IMR-90 (cell line): ENCODE measurements around the gene UBA3. TPM values are rescaled to one million over a fixed set of nuclear protein-coding genes. Genes with fewer than 3 reads are reported as not detected.

Experiments used
- ATAC-seq: fragments of 200-7000 bp; cut with Tn5 transposase; 2 replicates; pipeline ENCODE4 v1.9.1; 2020; ENCODE audit warnings: low read depth, mild to moderate bottlenecking, moderate library complexity
- BruUV-seq: library from RNA; stranded (reverse); fragments of 400-500 nt; replicated peaks from 2 replicates; lab custom pipeline; 2021; lab: Mats Ljungman, UMichigan
- CTCF ChIA-PET: fragments of 300-600 bp; formaldehyde crosslinking; extraction: SDS; loops from one replicate; lab custom pipeline; 2021; ENCODE audit warnings: antibody characterized with exemption; lab: Yijun Ruan, JAX
- POLR2A ChIA-PET: fragments of 300-600 bp; sonication (Branson Sonifier 250); formaldehyde crosslinking; loops from one replicate; lab custom pipeline; 2022; ENCODE audit warnings: antibody characterized with exemption; ENCODE audit not compliant: unreplicated experiment; lab: Charles Lee
- DNase-seq: peaks from one replicate; pipeline ENCODE4 v3.0.0; 2013
- H2AFZ ChIP-seq: replicated peaks from 2 replicates; pipeline ENCODE3; 2013; ENCODE audit warnings: low read length, mild to moderate bottlenecking; ENCODE audit not compliant: poor library complexity
- H2AK5ac ChIP-seq: 2 replicates; pipeline ENCODE4 v1.6.1; 2013; ENCODE audit warnings: low read depth, low read length, inconsistent platforms
- H2AK9ac ChIP-seq: replicated peaks from 2 replicates; pipeline ENCODE3; 2013; ENCODE audit warnings: mild to moderate bottlenecking, low read depth, low read length, moderate library complexity; ENCODE audit not compliant: poor library complexity
- H2BK120ac ChIP-seq: 2 replicates; pipeline ENCODE4 v1.6.1; 2013; ENCODE audit warnings: low read depth, low read length, inconsistent platforms
- H2BK15ac ChIP-seq: 3 replicates; pipeline ENCODE4 v1.6.1; 2013; ENCODE audit warnings: low read depth, low read length, inconsistent platforms
- H2BK20ac ChIP-seq: 2 replicates; pipeline ENCODE4 v1.6.1; 2013; ENCODE audit warnings: low read depth, mild to moderate bottlenecking, inconsistent platforms, low read length, moderate library complexity
- H2BK5ac ChIP-seq: 2 replicates; pipeline ENCODE4 v1.6.1; 2013; ENCODE audit warnings: mild to moderate bottlenecking, low read depth, low read length, inconsistent platforms; ENCODE audit not compliant: poor library complexity, severe bottlenecking
- H3K14ac ChIP-seq: replicated peaks from 2 replicates; pipeline ENCODE4 v1.6.1; 2013; ENCODE audit warnings: low read depth, low read length, inconsistent platforms
- H3K18ac ChIP-seq: 2 replicates; pipeline ENCODE4 v1.6.1; 2013; ENCODE audit warnings: low read depth, low read length, control low read depth
- H3K23ac ChIP-seq: 2 replicates; pipeline ENCODE4 v1.6.1; 2013; ENCODE audit warnings: low read depth, low read length, inconsistent platforms
- H3K27ac ChIP-seq: 2 replicates; pipeline ENCODE4 v1.5.1; 2013; ENCODE audit warnings: mild to moderate bottlenecking, control low read depth, low read length; ENCODE audit not compliant: insufficient read depth
- H3K27me3 ChIP-seq: 2 replicates; pipeline ENCODE4 v1.6.1; 2013; ENCODE audit warnings: low read length; ENCODE audit not compliant: control insufficient read depth, insufficient read depth
- H3K36me3 ChIP-seq: 2 replicates; pipeline ENCODE4 v1.6.1; 2013; ENCODE audit warnings: low read length, mixed read lengths; ENCODE audit not compliant: control insufficient read depth, insufficient read depth
- H3K4ac ChIP-seq: 2 replicates; pipeline ENCODE4 v1.6.1; 2013; ENCODE audit warnings: low read depth, low read length, inconsistent platforms
- H3K4me1 ChIP-seq: 2 replicates; pipeline ENCODE4 v1.6.1; 2013; ENCODE audit warnings: low read length, mixed read lengths; ENCODE audit not compliant: control insufficient read depth, insufficient read depth
- H3K4me2 ChIP-seq: 2 replicates; pipeline ENCODE4 v1.6.1; 2013; ENCODE audit warnings: low read depth, mild to moderate bottlenecking, control low read depth, low read length, moderate library complexity
- H3K4me3 ChIP-seq: 2 replicates; pipeline ENCODE4 v1.5.1; 2013; ENCODE audit warnings: low read depth, mild to moderate bottlenecking, control low read depth, low read length, moderate library complexity; ENCODE audit not compliant: insufficient read depth
- H3K56ac ChIP-seq: 2 replicates; pipeline ENCODE4 v1.6.1; 2013; ENCODE audit warnings: low read length, inconsistent platforms; ENCODE audit not compliant: insufficient read depth; ENCODE audit errors: extremely low read depth
- H3K79me1 ChIP-seq, 2 experiments: 2 replicates each; pipeline ENCODE4 v1.6.1; 2013; ENCODE audit warnings: low read length in 2 of 2, inconsistent platforms in 1 of 2, low read depth in 1 of 2
- H3K9ac ChIP-seq: 2 replicates; pipeline ENCODE4 v1.6.1; 2013; ENCODE audit warnings: low read depth, low read length, control low read depth
- H3K9me1 ChIP-seq: 2 replicates; pipeline ENCODE4 v1.6.1; 2013; ENCODE audit warnings: low read length, inconsistent platforms; ENCODE audit not compliant: insufficient read depth
- H3K9me3 ChIP-seq: 2 replicates; pipeline ENCODE4 v1.6.1; 2013; ENCODE audit warnings: low read length; ENCODE audit not compliant: control insufficient read depth, insufficient read depth
- H4K20me1 ChIP-seq: 2 replicates; pipeline ENCODE4 v1.6.1; 2013; ENCODE audit warnings: low read length, inconsistent platforms; ENCODE audit not compliant: insufficient read depth
- H4K5ac ChIP-seq: 2 replicates; pipeline ENCODE4 v1.6.1; 2013; ENCODE audit warnings: mild to moderate bottlenecking, low read depth, low read length, control low read depth
- H4K8ac ChIP-seq, 2 experiments: 2 replicates each; pipeline ENCODE4 v1.6.1; 2013; ENCODE audit warnings: low read depth in 2 of 2, low read length in 2 of 2, control low read depth in 1 of 2, inconsistent platforms in 1 of 2
- H4K91ac ChIP-seq: 2 replicates; pipeline ENCODE4 v1.6.1; 2013; ENCODE audit warnings: low read depth, low read length, inconsistent platforms; ENCODE audit not compliant: insufficient read depth
- BHLHE40 ChIP-seq: fragments of 150-350 bp; IDR thresholded peaks from 2 replicates; pipeline ENCODE4 v1.6.1; 2016; ENCODE audit warnings: mild to moderate bottlenecking, low read depth, low read length
- CEBPB ChIP-seq: IDR thresholded peaks from 2 replicates; pipeline ENCODE4 v1.6.1; 2012; ENCODE audit warnings: low read depth, low read length, improper control_type of control experiment
- CHD1 ChIP-seq: IDR thresholded peaks from 2 replicates; pipeline ENCODE4 v1.6.1; 2012; ENCODE audit warnings: low read depth, low read length, improper control_type of control experiment
- FOS ChIP-seq: fragments of 150-350 bp; IDR thresholded peaks from 2 replicates; pipeline ENCODE4 v1.6.1; 2016; ENCODE audit warnings: low read depth, low read length
- MAFK ChIP-seq: IDR thresholded peaks from 2 replicates; pipeline ENCODE4 v1.6.1; 2012; ENCODE audit warnings: low read depth, low read length, improper control_type of control experiment
- MAZ ChIP-seq: IDR thresholded peaks from 2 replicates; pipeline ENCODE4 v1.6.1; 2012; ENCODE audit warnings: low read depth, mild to moderate bottlenecking, low read length, improper control_type of control experiment, moderate library complexity, borderline replicate concordance
- MXI1 ChIP-seq: IDR thresholded peaks from 2 replicates; pipeline ENCODE4 v1.6.1; 2012; ENCODE audit warnings: low read depth, mild to moderate bottlenecking, low read length, moderate library complexity, borderline replicate concordance
- NFE2L2 ChIP-seq: fragments of 150-350 bp; IDR thresholded peaks from 2 replicates; pipeline ENCODE4 v1.6.1; 2016; ENCODE audit warnings: low read depth, mild to moderate bottlenecking, low read length
- POLR2A ChIP-seq: IDR thresholded peaks from 2 replicates; pipeline ENCODE4 v1.6.1; 2012; ENCODE audit warnings: mild to moderate bottlenecking, low read depth, low read length
- RAD21 ChIP-seq: IDR thresholded peaks from 2 replicates; pipeline ENCODE4 v1.6.1; 2012; ENCODE audit warnings: low read length, improper control_type of control experiment
- RCOR1 ChIP-seq: IDR thresholded peaks from 2 replicates; pipeline ENCODE4 v1.6.1; 2012; ENCODE audit warnings: mild to moderate bottlenecking, low read length, improper control_type of control experiment; ENCODE audit not compliant: insufficient replicate concordance
- RFX5 ChIP-seq: IDR thresholded peaks from 2 replicates; pipeline ENCODE4 v1.8.0; 2012; ENCODE audit warnings: low read depth, mild to moderate bottlenecking, low read length, moderate library complexity
- SMC3 ChIP-seq: fragments of 150-350 bp; IDR thresholded peaks from 2 replicates; pipeline ENCODE4 v1.6.1; 2016; ENCODE audit warnings: low read depth, mild to moderate bottlenecking, antibody characterized with exemption, low read length, moderate library complexity
- USF2 ChIP-seq: fragments of 150-350 bp; IDR thresholded peaks from 2 replicates; pipeline ENCODE4 v1.6.1; 2017; ENCODE audit warnings: mild to moderate bottlenecking, antibody characterized with exemption, low read length, low read depth
- WGBS, 2 experiments: methylation state at CpG; one replicate each; pipeline versions ENCODE4 v1.1.5 to v1.1.7; 2013; ENCODE audit warnings: missing lambda C conversion rate in 2 of 2; ENCODE audit not compliant: insufficient read length in 1 of 2; ENCODE audit errors: extremely low coverage in 2 of 2; 5-methylcytosine and 5-hydroxymethylcytosine counted together
- dilution Hi-C: fragments of 300-500 bp; cut with HindIII; formaldehyde crosslinking; loops from one replicate; pipeline ENCODE4 v1.14.3; 2018; ENCODE audit warnings: low sequenced_read_pairs; ENCODE audit not compliant: unreplicated experiment
- in situ Hi-C: fragments of 300-500 bp; cut with MboI; formaldehyde crosslinking; loops from 3 replicates; pipeline ENCODE4 v1.14.3; 2019; ENCODE audit warnings: low sequenced_read_pairs, inconsistent platforms, mixed read lengths
- intact Hi-C: fragments of 100-400 bp; cut with micrococcal nuclease; formaldehyde crosslinking; loops from 2 replicates; pipeline ENCODE4 v1.10.0; 2022
- polyA plus RNA-seq, 3 experiments: library from polyadenylated mRNA; depleted of rRNA; stranded (reverse); fragments of >200 nt; gene quantifications; 2 replicates each; pipeline ENCODE4 v1.2.3, GENCODE V29; 2012; ENCODE audit warnings: low replicate concordance in 1 of 3
- total RNA-seq: library from RNA; depleted of rRNA; stranded (reverse); fragments of >200 nt; gene quantifications from 2 replicates; pipeline ENCODE4 v1.2.3, GENCODE V29; 2012
- TF ChIP-seq, protein P1 (sequence below): fragments of 150-350 bp; IDR thresholded peaks from 2 replicates; pipeline ENCODE4 v1.6.1; 2016; ENCODE audit warnings: low read depth, mild to moderate bottlenecking, low read length, moderate library complexity, borderline replicate concordance

The UBA3 gene
- total and polyA plus RNA-seq, 2 of the 4 experiments (the other 2 are of a cell fraction) = 51.8 to 64.3 TPM

DNA sequence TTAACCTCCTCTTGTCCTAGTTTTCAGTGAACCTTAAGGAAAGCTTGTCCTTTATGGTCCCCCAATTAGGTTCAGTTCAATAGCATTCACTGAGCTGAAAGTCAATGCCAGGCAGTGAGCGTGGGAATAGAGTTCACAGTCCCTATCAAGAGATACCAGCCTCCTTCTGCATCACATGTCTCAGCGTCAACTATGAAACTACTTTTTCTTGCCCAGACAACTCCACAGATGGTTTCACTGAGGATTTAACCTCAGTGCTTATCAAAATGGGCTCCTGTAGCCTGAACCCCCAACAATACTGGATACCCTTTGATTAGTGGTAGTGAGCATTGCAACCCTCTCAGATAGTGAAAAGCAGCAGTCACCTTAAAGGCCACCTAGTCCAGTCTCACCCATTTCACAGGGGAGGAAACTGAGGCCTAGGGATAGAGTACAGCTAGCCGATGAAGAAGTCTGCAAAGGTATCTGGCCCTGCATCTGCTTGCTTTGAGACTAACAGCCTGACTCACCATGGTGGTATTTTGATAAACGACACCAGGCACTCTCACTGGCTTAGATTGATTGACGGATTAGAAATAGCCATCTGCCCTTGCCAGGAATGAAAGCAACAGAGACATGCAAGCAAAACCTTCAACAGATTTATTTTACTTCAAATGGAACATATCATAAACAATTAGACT is 1.6 kb upstream of the UBA3 start:
- peaks cover 4% of the 10 kb centered on the region; the same call in 1 of the 2 replicates for H4K20me1 ChIP-seq
- peaks cover 9% of the 10 kb centered on the region for H3K4me1 ChIP-seq
- H3K56ac ChIP-seq = no peak overlapping the region
- H3K23ac ChIP-seq = peak overlapping the region; percentile 73; the same call in 1 of the 2 replicates
- H3K27ac ChIP-seq = no peak overlapping the region
- H3K18ac ChIP-seq = no peak overlapping the region; the same call in 1 of the 2 replicates
- no TSS peak for BruUV-seq
- peak overlapping the region; percentile 54 for H4K91ac ChIP-seq
- H2BK20ac ChIP-seq = peak overlapping the region; percentile 30
- H3K9me3 ChIP-seq = no peaks in the 10 kb centered on the region
- ATAC-seq = no peak
- H2BK120ac ChIP-seq = peak overlapping the region; percentile 52
- H3K79me1 ChIP-seq = peaks cover 0 to 39% of the 10 kb centered on the region in 2 experiments
- in situ Hi-C loops = no loop called here
- H3K9ac ChIP-seq = no peak overlapping the region
- no peak overlapping the region for H3K4me2 ChIP-seq
- H3K36me3 ChIP-seq = no peaks in the 10 kb centered on the region
- H3K4ac ChIP-seq = peak overlapping the region; percentile 58; the same call in 1 of the 2 replicates
- ChIA-PET CTCF (interaction anchor here (0.6 kb wide), 1 partner anchor 34 kb away, joined by 3 read pairs; no protein-coding TSS in a partner anchor), POLR2A (no interaction called here)
- WGBS, 2 experiments = 100% methylated on average over 1 of the region's 5 CpGs; no CpG with 5 or more reads in 1 of the 2 experiments
- peak overlapping the region in 1 of 2 experiments; percentile 32; a peak in 1 of 4 replicates for H4K8ac ChIP-seq
- peaks cover 7% of the 10 kb centered on the region for H3K9me1 ChIP-seq
- H3K27me3 ChIP-seq = no peaks in the 10 kb centered on the region
- intact Hi-C loops = loop anchor here (10.0 kb wide), 2 partner anchors 783 to 863 kb away; no protein-coding TSS in a partner anchor
- dilution Hi-C loops = no loop called here
- no peak overlapping the region for H2AK9ac ChIP-seq
- H2AFZ ChIP-seq = no peak overlapping the region
- no peak overlapping the region for H4K5ac ChIP-seq
- peak overlapping the region; percentile 23; the same call in 1 of the 3 replicates for H2BK15ac ChIP-seq
- peak overlapping the region; percentile 43; the same call in 1 of the 2 replicates for H3K14ac ChIP-seq
- no peak overlapping the region for H3K4me3 ChIP-seq
- no peak for DNase-seq
- peak overlapping the region; percentile 17 for H2BK5ac ChIP-seq
- H2AK5ac ChIP-seq = peak overlapping the region; percentile 12; the same call in 1 of the 2 replicates
- TF ChIP-seq FOS (no peak), NFE2L2 (no peak), BHLHE40 (no peak), SMC3 (no peak), MXI1 (no peak), RAD21 (no peak), MAFK (no peak), CEBPB (no peak), RCOR1 (no peak), MAZ (no peak), POLR2A (no peak), CHD1 (no peak), RFX5 (no peak), USF2 (no peak)
- TF ChIP-seq, protein P1, sequence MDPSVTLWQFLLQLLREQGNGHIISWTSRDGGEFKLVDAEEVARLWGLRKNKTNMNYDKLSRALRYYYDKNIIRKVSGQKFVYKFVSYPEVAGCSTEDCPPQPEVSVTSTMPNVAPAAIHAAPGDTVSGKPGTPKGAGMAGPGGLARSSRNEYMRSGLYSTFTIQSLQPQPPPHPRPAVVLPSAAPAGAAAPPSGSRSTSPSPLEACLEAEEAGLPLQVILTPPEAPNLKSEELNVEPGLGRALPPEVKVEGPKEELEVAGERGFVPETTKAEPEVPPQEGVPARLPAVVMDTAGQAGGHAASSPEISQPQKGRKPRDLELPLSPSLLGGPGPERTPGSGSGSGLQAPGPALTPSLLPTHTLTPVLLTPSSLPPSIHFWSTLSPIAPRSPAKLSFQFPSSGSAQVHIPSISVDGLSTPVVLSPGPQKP = no peak
